Aorta (tissue), 5 donors: ENCODE measurements around the gene STRN3. TPM values are rescaled to one million over a fixed set of nuclear protein-coding genes. Genes with fewer than 3 reads are reported as not detected.
"Not testable (repeated sequence)": the region's sequence is repeated elsewhere in the genome, so short reads cannot be mapped to it uniquely, and the experiment has no call there.

Experiments used
- ATAC-seq: fragments of 200-7000 bp; cut with Tn5 transposase; one replicate; pipeline ENCODE4 v1.9.1; 2022; ENCODE audit warnings: moderate library complexity; ENCODE audit not compliant: low FRiP score
- DNase-seq, 2 donors: peaks; one replicate each; pipeline ENCODE4 v3.0.0-alpha.2; 2020
- H3K27ac ChIP-seq, 2 donors: one replicate each; pipeline ENCODE4 v1.5.1; 2013; ENCODE audit warnings: low read length in 2 of 2, mild to moderate bottlenecking in 2 of 2, moderate library complexity in 2 of 2, control low read depth in 1 of 2, inconsistent platforms in 1 of 2, low read depth in 1 of 2
- H3K27me3 ChIP-seq, 2 donors: one replicate each; pipeline ENCODE4 v1.6.1; 2013; ENCODE audit warnings: control low read depth in 1 of 2, low read length in 1 of 2, mild to moderate bottlenecking in 1 of 2, moderate library complexity in 1 of 2; ENCODE audit not compliant: insufficient read depth in 2 of 2, control insufficient read depth in 1 of 2
- H3K36me3 ChIP-seq, 2 donors: one replicate each; pipeline ENCODE4 v1.6.1; 2013; ENCODE audit warnings: control low read depth in 1 of 2, low read length in 1 of 2, mild to moderate bottlenecking in 1 of 2; ENCODE audit not compliant: insufficient read depth in 2 of 2, control insufficient read depth in 1 of 2
- H3K4me1 ChIP-seq, 2 donors: one replicate each; pipeline ENCODE4 v1.6.1; 2013; ENCODE audit warnings: low read length in 2 of 2, control low read depth in 1 of 2, mild to moderate bottlenecking in 1 of 2, moderate library complexity in 1 of 2; ENCODE audit not compliant: insufficient read depth in 2 of 2, control insufficient read depth in 1 of 2
- H3K4me3 ChIP-seq, 2 donors: one replicate each; pipeline ENCODE4 v1.5.1; 2013; ENCODE audit warnings: low read length in 2 of 2, control low read depth in 1 of 2, mild to moderate bottlenecking in 1 of 2
- H3K9me3 ChIP-seq: one replicate; pipeline ENCODE4 v1.6.1; 2013; ENCODE audit warnings: mild to moderate bottlenecking, low read length; ENCODE audit not compliant: control insufficient read depth
- WGBS, 2 donors: extraction: QIAGEN DNeasy Blood & Tissue Kit; methylation state at CpG; one replicate each; pipeline ENCODE4 v1.1.7; 2013; 5-methylcytosine and 5-hydroxymethylcytosine counted together
- intact Hi-C, 2 donors: fragments of 100-400 bp; cut with DNase I; formaldehyde crosslinking; loops; one replicate each; pipeline versions ENCODE4 v1.14.2 to v1.15.0; 2022
- long read RNA-seq, 2 donors: library from polyadenylated mRNA; unstranded; transcript quantifications; one replicate each; pipeline ENCODE4 v2.0.0, GENCODE V29; 2020 to 2021
- polyA plus RNA-seq, 2 donors: library from polyadenylated mRNA; stranded (reverse); fragments of 200-250 nt; gene quantifications; one replicate each; pipeline ENCODE4 v1.2.3, GENCODE V29; 2013
- total RNA-seq, 2 donors: library from RNA; stranded (reverse); fragmentation: NEBNext Ultra II Directional; extraction: Animal tissue kit (Norgen Biotek cat#: 25700); gene quantifications; one replicate each; pipeline ENCODE4 v1.2.1, GENCODE V29; 2021
- donor health status: healthy with polysubstance abuse.
- donor health status: Bipolar disorder and iron deficiency.
- donor health status: DM: no; HTN: no; CAD: no.
- donor health status: DM: no; HTN: no; CAD: no.
- donor health status: DM: yes; HTN: yes; CAD: no.

STRN3 gene, protein sequence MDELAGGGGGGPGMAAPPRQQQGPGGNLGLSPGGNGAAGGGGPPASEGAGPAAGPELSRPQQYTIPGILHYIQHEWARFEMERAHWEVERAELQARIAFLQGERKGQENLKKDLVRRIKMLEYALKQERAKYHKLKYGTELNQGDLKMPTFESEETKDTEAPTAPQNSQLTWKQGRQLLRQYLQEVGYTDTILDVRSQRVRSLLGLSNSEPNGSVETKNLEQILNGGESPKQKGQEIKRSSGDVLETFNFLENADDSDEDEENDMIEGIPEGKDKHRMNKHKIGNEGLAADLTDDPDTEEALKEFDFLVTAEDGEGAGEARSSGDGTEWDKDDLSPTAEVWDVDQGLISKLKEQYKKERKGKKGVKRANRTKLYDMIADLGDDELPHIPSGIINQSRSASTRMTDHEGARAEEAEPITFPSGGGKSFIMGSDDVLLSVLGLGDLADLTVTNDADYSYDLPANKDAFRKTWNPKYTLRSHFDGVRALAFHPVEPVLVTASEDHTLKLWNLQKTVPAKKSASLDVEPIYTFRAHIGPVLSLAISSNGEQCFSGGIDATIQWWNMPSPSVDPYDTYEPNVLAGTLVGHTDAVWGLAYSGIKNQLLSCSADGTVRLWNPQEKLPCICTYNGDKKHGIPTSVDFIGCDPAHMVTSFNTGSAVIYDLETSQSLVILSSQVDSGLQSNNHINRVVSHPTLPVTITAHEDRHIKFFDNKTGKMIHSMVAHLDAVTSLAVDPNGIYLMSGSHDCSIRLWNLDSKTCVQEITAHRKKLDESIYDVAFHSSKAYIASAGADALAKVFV
- 10 to 100 TPM; 52.2 to 64.5 TPM for total RNA-seq
- 10 to 100 TPM; 11.4 to 13.0 TPM for polyA plus RNA-seq
- long read RNA-seq, donor 1, partial matches to known transcripts, result 1 of 8 reads
- long read RNA-seq, donor 1, other reads (novel, unspliced or antisense), result 7 of 8 reads
- long read RNA-seq, donor 2, transcript STRN3-201 (16 exons, 3,970 nt), result major isoform, 7 of 22 reads
- long read RNA-seq, donor 2, partial matches to known transcripts, result 4 of 22 reads
- long read RNA-seq, donor 2, other reads (novel, unspliced or antisense), result 10 of 22 reads

DNA sequence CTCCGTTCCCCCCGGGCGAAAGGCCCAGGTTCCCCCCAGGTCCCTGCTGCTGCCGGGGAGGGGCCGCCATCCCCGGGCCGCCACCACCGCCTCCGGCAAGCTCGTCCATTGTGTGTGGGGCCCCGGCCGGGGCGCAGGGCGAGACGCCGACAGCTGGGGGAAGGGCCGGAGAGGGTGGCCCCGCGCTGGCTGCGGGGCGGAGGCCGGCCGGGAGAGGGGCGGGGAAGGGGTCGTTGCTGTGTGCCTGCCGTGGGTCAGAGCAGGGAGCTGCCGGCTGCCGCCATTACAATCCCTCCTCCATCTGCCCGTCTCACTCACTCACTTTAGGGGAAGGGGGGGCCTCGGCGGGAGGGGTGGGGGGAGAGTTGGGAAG, at the start of gene STRN3:
Gene STRN3 (minus strand): TSS at position 303 of the 373 bp plus-strand sequence. CDS start 194 bp downstream, at position 109.
- 1% methylated on average over 16 to 31 of the region's 31 CpGs for WGBS, 2 donors
- intact Hi-C loops, result loop anchor here (5.0 kb wide), 3 partner anchors 44 to 56 kb away; no protein-coding TSS in a partner anchor
- Histone ChIP-seq H3K27ac (peak within 1 kb of the TSS; percentile 87 to 96), H3K4me3 (peak within 1 kb of the TSS; percentile 50 to 93), H3K4me1 (no peaks in the 10 kb centered on the region), H3K27me3 (no peaks in the 10 kb centered on the region), H3K36me3 (no peaks in the 10 kb centered on the region), H3K9me3 (no peaks in the 10 kb centered on the region)
- no peak for DNase-seq
- no peak for ATAC-seq

DNA sequence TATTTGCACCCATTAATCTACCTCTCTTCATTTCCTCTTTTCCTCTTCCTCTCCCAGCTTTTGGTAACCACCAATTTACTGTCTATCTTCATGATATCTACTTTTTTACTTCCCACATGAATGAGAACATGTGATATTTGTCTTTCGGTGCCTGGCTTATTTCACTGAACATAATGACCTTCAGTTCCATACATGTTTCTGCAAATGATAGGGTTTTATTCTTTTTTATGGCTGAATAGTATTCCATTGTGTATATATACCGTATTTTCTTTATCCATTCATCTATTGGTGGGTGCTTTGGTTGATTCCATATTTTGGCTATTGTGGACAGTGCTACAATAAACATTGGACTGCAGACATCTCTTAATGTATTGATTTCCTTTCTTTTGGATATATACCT, 49.0 kb upstream of the STRN3 start:
- DNase-seq (no peak), ATAC-seq (no peak)
- Histone ChIP-seq H3K27me3 (no peaks in the 10 kb centered on the region), H3K4me3 (no peak overlapping the region), H3K27ac (no peak overlapping the region), H3K36me3 (peaks cover 0 to 3% of the 10 kb centered on the region in 2 donors), H3K4me1 (peaks cover 3 to 5% of the 10 kb centered on the region in 2 donors), H3K9me3 (no peaks in the 10 kb centered on the region)
- intact Hi-C loops, result loop anchor here in 1 of 2 donors (5.0 kb wide), 1 partner anchor 48 kb away; the partner anchor contains the start of genes AP4S1 and STRN3
- WGBS, 2 donors, result 97% methylated on average over 2 of the region's 2 CpGs

DNA sequence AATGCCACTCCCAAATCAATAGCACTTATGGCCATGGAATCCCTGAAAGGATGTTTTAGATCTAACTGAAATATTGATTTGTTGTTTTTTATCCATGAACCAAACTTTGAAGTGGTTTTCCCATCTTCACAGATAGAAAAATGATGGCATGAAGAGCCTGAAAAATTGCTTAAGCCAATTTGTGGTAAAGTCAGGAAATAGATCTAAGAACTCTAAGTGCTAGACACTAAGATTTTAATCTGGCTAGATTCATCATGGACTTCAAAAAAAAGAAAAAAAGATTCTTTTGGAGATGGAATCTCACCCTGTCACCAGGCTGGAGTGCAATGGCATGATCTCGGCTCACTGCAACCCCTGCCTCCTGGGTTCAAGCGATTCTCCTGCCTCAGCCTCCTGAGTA, 45.0 kb upstream of the STRN3 start:
- Histone ChIP-seq H3K9me3 (no peaks in the 10 kb centered on the region), H3K4me3 (no peak overlapping the region), H3K27me3 (no peaks in the 10 kb centered on the region), H3K4me1 (no peaks in the 10 kb centered on the region), H3K36me3 (peaks cover 0 to 6% of the 10 kb centered on the region in 2 donors), H3K27ac (no peak overlapping the region)
- intact Hi-C loops, result no loop called here
- no peak for ATAC-seq
- DNase-seq, result no peak
- 95 to 96% methylated on average over 2 of the region's 2 CpGs for WGBS, 2 donors

DNA sequence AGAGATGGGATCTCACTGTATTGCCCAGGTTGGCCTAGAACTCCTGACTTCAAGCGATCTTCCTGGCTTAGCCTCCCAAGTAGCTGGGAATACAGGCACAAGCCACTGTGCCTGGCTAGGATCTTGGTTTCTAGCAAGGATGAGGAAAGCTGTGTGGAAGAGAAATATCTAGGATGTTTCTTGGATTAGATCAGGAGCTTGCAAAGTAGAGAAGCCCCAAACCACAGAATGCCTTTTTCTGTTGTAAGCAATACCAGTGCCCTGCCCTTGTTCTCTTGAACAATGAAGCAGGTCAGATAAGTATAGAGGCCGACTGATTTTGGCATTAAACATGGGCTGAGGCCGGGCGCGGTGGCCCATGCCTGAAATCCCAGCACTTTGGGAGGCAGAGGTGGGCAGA, 44.3 kb upstream of the STRN3 start:
- no peaks in the 10 kb centered on the region for H3K27me3 ChIP-seq
- DNase-seq, result no peak
- H3K9me3 ChIP-seq, result no peaks in the 10 kb centered on the region
- peaks cover 0 to 6% of the 10 kb centered on the region in 2 donors for H3K36me3 ChIP-seq
- no peaks in the 10 kb centered on the region for H3K4me1 ChIP-seq
- no peak for ATAC-seq
- no peak overlapping the region for H3K27ac ChIP-seq
- 95 to 96% methylated on average over 5 of the region's 5 CpGs for WGBS, 2 donors
- H3K4me3 ChIP-seq, result no peak overlapping the region
- intact Hi-C loops, result no loop called here

DNA sequence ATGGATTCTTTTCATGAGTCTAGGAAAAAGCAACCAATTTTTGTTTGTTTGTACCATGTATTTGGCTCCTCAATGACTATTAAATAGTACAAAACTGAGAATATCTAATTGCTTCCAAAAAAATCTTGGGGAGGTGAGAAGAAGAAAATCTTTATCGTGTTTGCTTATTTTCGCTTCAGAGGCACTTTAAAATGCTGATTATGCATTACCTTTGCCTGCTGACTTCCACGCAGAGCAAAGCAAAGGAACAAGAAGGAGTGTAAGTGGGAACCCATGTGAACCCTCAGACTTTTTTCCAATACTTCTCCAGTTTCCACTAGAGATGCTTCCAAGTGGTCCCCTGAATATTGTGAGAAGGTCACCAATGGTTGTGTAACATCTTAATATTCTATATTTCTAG, 43.2 kb upstream of the STRN3 start:
- Histone ChIP-seq H3K9me3 (no peaks in the 10 kb centered on the region), H3K27me3 (no peaks in the 10 kb centered on the region), H3K27ac (no peak overlapping the region), H3K4me1 (no peaks in the 10 kb centered on the region), H3K36me3 (peaks cover 0 to 4% of the 10 kb centered on the region in 2 donors), H3K4me3 (no peak overlapping the region)
- DNase-seq (no peak), ATAC-seq (no peak)
- intact Hi-C loops, result no loop called here
- 90 to 92% methylated on average over 3 of the region's 3 CpGs for WGBS, 2 donors

DNA sequence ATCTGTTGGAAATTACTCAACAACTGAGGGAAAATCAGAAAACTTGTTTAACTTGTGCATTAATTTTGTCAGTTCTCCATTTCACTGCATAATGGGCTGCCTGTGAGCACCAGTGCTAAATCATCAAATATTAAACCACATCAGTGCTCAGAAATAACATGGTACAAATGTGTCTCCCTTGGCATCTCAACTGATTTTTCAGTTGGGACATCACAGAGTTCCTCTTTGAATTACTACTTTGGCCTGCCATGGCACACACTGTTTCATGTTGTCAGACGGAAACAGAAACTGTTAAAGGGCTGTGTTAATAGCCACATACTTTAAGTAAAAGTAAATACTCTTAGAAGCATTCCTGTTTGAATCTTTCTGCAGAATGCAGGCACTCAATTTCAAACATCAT, 42.1 kb upstream of the STRN3 start:
- H3K4me3 ChIP-seq, result no peak overlapping the region
- H3K27me3 ChIP-seq, result no peaks in the 10 kb centered on the region
- peaks cover 0 to 4% of the 10 kb centered on the region in 2 donors for H3K36me3 ChIP-seq
- 82 to 89% methylated on average over 1 of the region's 1 CpG for WGBS, 2 donors
- DNase-seq (no peak), ATAC-seq (no peak)
- intact Hi-C loops, result no loop called here
- H3K27ac ChIP-seq, result no peak overlapping the region
- H3K4me1 ChIP-seq, result no peaks in the 10 kb centered on the region
- no peaks in the 10 kb centered on the region for H3K9me3 ChIP-seq

DNA sequence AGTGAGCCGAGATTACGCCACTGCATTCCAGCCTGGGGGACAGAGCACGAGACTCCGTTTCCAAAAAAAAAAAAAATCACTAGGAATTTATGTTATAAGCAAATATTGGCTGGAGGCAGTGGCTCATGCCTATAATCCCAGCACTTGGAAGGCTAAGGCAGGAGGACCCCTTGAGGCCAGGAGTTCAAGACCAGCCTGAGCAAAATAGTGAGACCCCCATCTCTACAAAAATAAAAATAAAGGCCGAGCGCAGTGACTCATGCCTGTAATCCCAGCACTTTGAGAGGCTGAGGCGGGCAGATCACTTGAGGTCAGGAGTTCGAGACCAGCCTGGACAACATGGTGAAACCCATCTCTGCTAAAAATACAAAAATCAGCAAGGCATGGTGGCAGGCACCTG, 36.7 kb upstream of the STRN3 start:
- WGBS, 2 donors, result 89 to 95% methylated on average over 8 of the region's 8 CpGs
- H3K27ac ChIP-seq, DNase-seq, H3K4me3 ChIP-seq, H3K36me3 ChIP-seq, H3K9me3 ChIP-seq, H3K4me1 ChIP-seq, H3K27me3 ChIP-seq, intact Hi-C loops, ATAC-seq: not testable (repeated sequence)

DNA sequence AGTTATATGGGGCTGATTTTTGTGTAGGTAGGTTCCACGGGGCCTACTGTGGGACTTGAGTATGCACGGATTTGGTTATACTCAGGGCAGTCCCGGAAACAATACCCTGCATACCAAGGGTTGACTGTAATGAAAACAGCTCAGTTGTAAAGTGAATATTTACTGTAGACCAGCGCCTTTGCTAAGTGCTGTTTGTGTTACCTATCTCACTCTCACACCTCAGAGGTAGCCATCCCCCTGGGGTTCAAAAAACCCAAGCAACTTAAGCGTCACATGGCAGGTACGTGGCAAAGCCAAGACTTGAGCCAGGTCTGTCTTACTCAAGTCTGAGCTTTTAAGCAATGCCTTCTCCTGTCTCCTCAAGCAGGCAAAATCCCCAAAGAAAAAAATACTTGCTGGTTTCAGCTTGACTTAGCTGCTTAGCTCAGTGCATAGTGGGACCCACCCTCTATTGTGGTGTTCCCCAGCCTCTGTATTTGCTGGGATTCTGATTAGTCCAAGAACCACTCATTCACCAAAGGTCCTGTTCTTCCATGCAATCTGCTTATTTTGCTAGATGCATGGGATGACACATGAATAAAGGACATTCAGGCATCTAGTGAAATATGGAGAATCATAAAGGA, 34.2 kb upstream of the STRN3 start:
- Histone ChIP-seq H3K4me3 (no peak overlapping the region), H3K27ac (no peak overlapping the region), H3K36me3 (no peaks in the 10 kb centered on the region), H3K9me3 (no peaks in the 10 kb centered on the region), H3K4me1 (no peaks in the 10 kb centered on the region), H3K27me3 (no peaks in the 10 kb centered on the region)
- DNase-seq, result no peak
- WGBS, 2 donors, result 72 to 74% methylated on average over 6 of the region's 6 CpGs
- intact Hi-C loops, result no loop called here
- ATAC-seq, result no peak
